Dedifferentiated amniotic fluid mesenchymal stem cell (primary cell): ENCODE data around the gene RINL.
A peak's percentile ranks its signal among the peaks of the same experiment; 100 is the strongest.

ENCODE experiments used
- DNase-seq: peaks from one replicate; pipeline ENCODE4 v3.0.0-alpha.2; 2016; ENCODE audit errors: extremely low spot score

The RINL gene

DNA sequence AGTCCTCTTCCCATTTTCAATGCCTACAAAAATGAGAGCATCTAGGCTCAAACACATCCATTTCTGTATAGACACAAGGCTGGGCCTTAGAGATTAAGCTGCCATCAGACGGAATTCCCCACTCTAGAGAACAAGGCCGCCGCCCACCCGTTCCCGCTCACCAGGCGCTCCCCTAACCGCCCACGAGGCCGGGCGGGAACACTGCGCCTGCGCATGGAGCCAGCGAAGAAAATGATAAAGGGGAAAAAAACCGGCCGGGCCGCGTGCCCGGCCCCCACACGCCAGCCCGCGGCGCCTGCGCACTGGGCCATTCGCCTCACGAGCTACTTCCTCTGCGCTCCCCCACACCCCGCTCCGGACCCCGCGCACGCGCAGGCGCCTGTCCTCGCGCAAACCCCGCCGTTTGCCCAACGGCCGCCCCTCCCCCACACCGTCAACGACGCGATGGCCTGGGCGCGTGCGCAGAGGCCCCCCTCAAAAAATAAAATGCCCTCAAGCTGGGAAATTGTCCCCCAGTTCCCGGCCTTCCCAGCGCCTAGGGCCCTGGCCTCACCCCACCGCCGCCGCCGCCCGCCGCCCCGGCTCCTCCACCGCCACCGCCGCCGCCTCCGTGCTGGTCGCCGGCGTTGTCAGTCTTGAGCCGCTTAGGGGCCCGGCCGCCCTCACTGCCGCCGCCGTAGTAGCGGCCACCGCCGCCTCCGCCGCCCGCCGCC lies 28.8 kb downstream of the RINL start:
- peak; percentile 94 for DNase-seq

- DNase-seq = no peak
These were observed 29.6 kb downstream of the RINL start for GRCh38 chr19:38848299-38849146.

DNA sequence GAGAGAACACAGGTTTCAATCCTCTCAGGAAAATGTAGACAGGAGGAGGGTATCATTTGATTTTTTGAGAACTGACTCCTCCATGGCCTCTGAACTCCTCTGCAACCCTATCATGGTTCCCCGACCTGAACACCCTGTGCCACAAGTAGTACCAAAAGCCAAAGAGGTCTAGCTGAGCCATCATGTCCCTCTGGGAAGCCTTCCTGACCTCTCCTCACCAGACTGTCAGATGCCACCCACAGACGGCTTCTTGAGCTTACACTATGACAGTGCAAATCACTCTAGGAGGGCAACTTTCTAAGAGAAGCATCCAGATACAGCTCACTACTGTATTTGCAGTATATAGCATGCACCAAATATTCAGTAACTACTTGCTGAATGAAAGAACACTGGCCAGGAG lies 32.0 kb downstream of the RINL start:
- no peak for DNase-seq

GRCh38 chr19:38845374-38846024 lies 32.6 kb downstream of the RINL start:
- DNase-seq = no peak

GRCh38 chr19:38844093-38844686 lies 33.9 kb downstream of the RINL start:
- DNase-seq = no peak

DNA sequence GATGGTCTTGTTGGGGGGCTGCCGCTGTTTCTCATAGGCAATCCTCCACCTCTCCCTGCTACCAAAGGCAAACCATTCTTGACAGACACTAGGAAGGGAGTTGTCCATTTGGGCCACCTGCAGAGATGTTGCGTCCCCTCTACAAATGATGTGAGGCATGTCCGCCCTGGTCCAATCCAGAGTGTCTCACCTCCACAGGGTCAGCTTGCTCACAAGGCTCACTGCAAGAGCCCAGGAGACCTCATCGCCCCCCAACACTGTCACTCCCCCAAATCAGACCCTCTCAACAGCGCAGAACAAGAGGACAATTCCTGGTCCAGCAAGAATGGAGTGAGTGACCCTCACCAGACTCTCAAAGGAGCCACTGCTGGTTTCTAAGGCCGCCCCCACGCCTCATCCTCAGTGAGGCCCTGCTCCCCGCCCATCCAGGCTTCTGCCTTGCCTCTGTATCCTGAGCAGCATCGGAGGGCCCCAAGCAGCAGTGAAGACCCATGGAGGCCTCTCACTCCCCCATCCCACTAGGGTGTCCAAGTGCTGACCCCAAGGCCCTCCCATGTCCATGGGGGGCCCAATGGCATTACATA lies 34.8 kb downstream of the RINL start:
- no peak for DNase-seq

DNA sequence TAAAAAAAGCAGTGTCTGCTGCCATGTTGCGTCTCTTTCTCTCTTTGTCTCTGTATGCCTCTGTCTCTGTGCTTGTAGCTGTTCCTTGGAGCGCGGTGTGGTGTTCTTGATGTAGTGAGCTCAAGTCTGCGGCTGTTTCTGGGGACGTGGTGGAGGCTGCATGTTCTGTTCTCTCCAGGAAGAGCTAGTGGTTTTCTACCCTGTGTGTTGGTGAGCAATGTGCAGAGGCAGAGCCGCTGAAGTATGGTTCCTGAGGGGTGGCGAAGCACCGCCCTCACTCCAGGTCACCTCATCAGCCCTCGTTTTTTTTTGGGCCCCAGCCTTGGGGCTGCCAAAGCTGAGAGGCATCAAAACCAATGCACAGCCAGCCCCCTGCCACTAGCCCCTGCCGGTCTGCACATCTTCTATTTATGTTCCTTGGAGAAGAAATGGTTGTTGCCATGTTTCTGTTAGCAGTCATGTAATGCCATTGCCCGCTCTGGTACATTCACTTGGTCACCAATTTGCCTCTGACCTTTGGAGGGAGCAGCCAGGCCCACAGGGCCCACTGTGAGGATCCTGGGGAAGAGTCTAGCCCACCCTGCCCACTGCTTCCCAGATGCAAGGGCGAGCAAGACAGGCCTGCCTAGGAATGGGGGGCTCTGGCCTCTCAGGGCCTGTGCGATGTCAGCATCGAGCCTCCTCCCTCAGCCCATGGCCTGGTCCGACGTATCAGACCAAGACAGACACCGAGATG lies 35.5 kb downstream of the RINL start:
- DNase-seq = no peak

DNA sequence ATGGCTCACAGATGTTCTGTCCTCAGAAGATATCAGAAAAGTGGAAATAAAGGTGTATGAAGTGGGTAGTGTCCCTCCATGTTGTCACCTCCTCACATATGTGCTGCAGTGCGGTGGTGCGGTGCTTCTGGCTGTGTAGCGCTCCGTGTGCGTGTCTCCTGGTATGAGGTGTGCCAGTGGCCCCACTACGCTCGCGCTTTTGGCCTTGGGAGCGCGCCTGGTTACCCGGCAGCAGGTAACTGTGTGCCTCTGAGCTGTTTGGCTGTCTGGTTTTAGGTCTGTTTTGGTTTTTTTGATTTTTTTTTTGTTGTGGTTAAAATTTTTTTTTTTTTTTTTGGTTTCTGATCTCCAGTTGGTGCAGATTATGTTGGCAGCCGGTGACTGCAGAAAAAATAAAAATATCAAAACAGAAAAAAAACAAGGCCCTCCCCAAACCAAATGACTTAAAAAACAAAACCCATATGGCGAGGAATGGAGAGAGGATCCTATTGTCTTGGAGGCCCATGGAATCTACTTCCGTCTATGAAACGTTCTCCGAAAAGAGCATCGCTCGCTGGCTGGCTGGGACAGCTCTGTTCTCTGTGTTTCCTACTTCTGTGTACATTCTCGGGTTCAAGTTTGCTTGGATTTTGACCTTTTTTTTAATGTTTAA lies 36.2 kb downstream of the RINL start:
- DNase-seq = no peak

- no peak for DNase-seq
These were observed 36.8 kb downstream of the RINL start for GRCh38 chr19:38841180-38841766.

- DNase-seq = no peak
These were observed 37.5 kb downstream of the RINL start for GRCh38 chr19:38840583-38840968.

- no peak for DNase-seq
These were observed 38.1 kb downstream of the RINL start for GRCh38 chr19:38839816-38840582.

DNA sequence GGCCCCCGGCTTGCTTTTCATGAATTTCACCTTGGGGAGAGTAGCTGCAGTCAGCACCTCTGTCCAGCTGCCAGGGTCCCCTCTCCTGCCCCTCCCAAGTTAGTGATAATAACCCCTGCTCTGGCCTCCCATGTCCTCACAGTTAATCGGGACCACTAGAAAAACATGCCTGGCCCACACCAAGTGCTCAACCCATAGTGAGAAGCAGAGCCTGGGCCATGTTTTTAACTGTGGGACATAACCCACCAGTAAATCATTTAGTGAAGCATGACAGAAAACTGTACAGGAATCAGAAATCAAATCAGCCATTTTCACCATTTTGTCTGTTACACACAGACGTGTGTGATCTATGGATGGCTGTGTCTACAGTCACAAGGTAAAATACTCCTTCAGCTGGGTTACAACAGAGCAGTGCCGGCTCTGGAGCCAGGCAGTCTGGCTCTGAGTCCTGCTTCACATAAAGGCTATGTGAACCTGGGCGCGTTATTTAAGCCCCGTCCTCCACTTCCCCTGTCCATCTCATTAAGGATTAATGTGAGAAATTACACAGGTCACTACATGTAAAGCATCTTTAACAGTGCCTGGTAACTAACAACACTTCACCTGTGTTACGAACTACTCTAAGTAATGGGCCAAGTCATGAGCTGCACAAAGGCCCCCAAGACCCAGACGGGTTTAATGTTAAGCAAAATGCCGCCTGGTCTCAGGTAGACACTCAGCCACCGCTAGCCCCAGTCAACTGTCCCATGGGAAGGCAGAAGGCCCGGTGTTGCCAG lies 38.9 kb downstream of the RINL start:
- DNase-seq = no peak

GRCh38 chr19:38838208-38838985 lies 39.7 kb downstream of the RINL start:
- DNase-seq = no peak

DNA sequence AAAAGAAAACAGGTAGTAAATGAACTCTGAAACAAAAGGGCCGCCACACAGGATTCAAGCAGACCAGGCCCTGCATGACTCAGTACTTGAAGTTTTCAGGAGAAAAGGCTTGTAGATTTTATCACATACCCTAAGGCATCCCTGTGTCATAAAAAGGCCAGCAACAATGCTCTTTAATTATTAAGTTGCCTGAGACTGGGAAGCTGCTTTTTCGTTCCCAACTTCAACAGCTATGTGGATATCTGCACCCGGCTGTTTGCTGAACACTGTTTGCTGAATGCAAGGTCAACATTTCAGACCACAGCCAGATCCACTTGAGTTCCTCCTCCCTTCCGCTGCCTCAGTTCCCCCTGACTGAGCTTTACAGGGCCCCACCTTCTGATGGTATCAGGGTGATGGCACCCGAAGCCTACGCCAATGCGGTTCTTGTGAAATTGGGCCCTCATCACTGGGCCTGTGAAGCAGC lies 40.4 kb downstream of the RINL start:
- DNase-seq = no peak

DNA sequence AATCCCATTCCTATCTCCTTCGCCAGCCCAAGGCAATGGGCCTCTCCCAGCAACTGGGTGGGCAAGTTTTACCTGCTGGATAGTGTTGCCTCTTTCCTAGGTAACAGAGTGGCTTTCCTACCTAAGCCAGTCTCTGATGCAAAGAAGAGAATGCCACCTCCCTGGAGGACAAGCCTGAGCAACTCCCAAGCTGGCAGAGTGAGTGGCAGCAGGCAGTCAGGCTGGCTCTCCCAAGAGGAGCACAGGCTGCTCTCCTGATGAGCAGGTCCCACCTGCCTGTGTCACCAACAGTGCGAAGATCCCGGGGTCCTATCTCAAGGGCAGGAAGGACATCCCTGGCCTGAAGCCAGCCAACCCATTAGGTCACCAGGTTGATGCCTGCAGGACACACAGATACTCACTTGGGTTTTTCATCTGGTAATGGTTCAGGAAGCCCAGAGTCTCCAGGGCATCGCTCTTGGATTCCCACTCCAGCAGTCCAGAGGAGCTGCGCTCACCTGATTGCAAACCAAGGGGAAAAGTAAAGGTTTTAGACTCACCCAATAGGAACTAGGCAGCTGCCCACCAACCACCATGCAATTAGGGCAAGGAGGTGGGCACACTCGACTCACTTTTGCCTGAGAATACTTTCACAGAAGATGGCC lies 41.0 kb downstream of the RINL start:
- no peak for DNase-seq

- DNase-seq = no peak
These were observed 41.7 kb downstream of the RINL start for GRCh38 chr19:38836159-38836982.
